NK-92 (cell line): Measurements from ENCODE around the gene KIFAP3.
"Not testable (repeated sequence)": the region's sequence is repeated elsewhere in the genome, so short reads cannot be mapped to it uniquely, and the experiment has no call there.

Experiments used
- DNase-seq: peaks from one replicate; lab custom pipeline; 2025; ENCODE audit not compliant: unreplicated experiment; lab: John Stamatoyannopoulos, UW

KIFAP3 gene

DNA sequence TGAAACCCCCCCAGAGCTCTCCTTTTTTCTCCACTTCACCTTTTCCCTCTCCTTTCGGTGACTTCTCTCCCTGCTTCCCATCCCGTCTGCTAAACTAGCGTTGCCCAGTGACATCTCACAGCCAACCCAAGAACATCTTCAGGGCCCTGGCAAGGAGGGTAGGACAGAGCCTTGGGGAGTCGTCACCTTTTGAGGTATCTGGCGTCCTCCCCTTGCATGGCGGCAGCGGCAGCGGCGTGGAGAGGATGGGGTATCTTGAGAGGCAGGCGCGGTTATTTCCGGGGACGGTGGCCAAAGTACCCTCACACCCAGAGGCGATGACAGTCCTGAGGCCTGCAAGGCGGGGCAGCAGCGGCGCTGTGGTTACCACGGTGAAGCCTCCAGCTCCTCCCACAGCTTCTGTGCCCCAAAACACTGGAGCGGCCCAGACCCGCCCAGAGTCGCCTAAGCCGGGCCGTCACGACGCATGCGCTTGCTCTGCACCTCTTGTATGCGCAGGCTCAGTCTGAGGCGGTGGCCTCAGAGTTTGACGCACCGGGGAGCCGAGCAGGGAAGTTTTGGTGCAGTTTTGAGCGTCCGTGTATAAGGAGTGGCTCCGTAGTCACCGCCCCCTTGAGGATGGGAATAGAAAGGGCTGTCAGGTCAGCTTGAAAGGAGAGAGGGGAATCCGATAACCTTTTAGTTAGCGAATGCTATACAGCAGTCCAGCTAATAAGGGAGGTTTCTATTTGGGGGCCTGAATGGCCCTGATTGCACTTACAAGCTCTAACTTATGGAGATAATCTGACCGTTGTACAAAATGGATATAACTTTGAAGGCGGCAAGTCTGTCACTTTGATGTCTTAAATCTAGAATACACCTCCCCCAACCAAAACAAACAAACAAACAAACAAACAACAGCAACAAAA, at the start of gene KIFAP3:
Gene KIFAP3, minus strand, starts transcription at position 446 of the 908 bp plus-strand sequence. Its CDS starts 228 bp downstream, at position 218.
- peak; percentile 83 for DNase-seq

DNA sequence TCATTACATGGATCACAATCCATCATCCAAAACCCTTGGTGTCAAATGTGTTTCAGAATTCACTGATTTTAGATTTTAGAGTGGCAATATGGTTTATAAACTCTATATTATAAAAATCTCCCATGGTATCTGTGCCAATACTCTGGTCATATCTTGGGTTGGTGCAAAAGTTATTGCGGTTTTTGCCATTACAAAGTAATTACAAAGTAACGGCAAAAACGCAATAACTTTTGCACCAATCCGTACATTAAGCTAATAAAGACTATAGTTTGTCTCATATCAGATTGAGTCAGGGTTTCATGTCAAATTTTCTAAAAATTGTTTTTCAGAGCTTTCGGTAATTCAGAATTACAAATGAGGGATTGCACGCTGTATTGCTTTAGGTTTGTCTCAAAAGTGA, 47.9 kb upstream of the KIFAP3 start:
- no peak for DNase-seq

DNA sequence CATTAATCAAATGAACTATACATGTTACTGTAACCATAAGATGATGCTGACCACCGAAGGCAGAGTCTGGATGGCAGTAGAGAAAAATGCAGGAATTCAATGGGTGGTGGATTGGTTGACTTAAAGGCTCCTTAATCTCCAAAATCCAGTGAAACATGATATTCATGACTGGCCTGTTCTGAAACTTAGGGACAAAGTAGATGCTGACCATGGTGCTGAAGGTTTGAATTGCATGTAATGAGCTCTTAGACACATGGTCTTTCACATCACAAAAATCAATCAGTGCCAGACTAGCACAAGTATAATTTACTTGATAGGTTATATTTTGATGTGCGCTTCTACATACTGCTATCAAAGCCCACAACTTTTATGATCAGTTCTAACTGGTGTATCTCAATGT, 40.4 kb upstream of the KIFAP3 start:
- DNase-seq, result no peak

GRCh38 chr1:170113140-170113539, 38.6 kb upstream of the KIFAP3 start:
- DNase-seq, result not testable (repeated sequence)

DNA sequence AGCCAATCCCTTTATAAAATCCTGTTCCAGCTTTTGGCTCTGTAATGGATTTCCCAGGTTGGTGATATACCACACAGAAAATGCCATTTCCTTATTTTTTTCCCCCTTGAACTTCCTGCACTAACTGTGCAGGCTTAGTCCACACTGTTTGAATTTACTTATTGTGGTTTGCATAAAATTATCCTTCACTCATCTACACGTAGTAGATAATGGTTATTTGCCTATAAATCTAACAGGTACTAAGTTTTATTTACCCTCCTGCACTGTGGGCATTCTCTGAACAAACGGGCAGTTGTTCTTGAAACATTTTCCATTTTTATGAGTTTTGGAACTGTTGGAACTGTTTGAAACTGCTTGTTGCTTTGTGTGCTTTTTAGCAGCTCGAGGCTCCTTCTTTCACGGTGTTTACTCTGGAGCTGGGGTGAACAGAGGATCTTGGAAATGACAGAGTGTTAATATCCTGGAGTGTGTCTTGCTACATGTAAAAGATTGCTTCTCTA, 23.0 kb upstream of the KIFAP3 start:
- DNase-seq, result no peak

DNA sequence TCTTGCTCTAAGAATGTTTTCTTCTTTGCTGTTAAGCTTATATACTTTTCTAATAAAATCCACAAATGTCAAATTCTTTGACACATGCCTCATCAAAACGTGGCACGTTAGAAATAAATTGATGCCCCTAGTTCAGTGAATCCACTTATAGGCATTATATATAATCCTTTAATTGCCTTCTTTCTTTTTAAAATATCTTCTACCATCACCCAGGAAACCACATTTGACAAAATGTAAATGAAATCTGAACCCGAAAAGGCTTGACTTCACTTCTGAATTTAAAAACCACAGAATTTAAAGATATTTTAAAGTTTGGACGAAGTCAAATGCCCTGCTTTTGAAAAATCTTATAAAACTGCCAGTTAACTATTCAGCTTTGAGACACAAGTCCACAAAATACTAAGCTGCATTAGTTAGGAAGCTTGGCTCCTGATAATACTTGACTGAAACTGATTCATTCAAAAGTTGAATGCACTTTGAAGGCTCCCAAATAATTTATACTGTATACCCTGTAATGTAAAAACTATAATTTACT, 22.4 kb upstream of the KIFAP3 start:
- no peak for DNase-seq

DNA sequence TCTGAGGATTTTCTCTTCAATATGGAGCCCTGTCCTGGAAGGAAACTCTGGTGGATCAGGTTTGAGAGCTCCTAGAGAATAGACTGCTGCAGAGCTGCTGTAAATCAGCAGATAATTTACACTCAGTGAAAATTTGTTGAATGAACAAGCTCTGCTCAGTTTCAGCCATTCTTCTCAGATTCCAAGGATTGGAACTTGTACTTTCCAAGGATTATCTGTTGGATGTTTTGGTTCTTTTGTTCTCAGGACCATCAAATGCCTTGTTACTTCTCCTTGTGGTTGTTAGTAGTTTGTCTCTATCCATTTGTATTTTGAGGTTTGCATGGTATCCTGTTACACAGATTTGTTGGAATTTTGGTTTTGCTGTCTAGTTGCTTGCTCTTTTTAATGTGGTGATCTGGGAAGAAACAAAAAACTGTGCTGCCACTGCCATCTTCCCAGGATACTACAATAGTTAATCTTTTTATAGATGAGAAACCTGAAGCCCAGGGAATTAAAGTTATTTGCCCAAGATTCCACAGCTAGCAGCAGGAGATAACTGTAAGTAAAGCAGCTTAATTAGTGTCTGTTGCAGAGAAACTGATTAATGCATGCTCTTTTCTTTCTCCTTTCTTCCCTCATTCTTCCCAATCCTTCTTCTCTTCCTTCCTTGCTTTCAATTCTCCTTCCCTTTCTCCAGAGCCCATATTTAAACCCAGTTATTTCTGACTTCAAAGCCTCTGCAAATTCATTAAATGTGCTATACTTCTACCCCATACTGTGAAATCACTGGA, 21.7 kb upstream of the KIFAP3 start:
- no peak for DNase-seq

DNA sequence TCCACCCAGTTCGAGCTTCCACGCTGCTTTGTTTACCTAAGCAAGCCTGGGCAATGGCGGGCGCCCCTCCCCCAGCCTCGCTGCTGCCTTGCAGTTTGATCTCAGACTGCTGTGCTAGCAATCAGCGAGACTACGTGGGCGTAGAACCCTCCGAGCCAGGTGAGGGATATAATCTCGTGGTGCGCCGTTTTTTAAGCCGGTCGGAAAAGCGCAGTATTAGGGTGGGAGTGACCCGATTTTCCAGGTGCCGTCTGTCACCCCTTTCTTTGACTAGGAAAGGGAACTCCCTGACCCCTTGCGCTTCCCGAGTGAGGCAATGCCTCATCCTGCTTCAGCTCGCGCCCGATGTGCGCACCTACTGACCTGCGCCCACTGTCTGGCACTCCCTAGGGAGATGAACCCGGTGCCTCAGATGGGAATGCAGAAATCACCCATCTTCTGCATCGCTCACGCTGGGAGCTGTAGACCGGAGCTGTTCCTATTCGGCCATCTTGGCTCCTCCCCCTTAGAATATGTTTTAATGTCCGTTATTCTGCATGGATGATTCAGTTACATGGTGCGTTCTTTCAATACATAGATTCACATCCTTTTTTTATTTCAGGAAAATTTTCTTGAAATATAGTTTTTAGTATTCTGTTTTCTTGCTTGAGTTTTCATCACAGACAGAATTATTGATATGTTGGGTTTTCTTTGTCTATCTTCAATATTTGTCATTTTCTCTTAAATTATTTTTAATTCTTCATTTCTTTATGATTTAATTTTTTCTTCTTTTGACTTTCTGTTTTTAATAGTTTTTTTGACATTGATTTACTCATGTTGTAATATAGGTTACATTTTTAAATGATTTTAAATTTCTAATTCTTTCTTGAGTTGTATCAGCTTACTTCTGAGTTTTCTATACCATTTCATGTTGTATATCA, 20.5 kb upstream of the KIFAP3 start:
- not testable (repeated sequence) for DNase-seq

GRCh38 chr1:170086399-170087032, 12.0 kb upstream of the KIFAP3 start:
- DNase-seq, result no peak

- DNase-seq, result no peak
Measured at GRCh38 chr1:170085091-170085490, 10.6 kb upstream of the KIFAP3 start.

DNA sequence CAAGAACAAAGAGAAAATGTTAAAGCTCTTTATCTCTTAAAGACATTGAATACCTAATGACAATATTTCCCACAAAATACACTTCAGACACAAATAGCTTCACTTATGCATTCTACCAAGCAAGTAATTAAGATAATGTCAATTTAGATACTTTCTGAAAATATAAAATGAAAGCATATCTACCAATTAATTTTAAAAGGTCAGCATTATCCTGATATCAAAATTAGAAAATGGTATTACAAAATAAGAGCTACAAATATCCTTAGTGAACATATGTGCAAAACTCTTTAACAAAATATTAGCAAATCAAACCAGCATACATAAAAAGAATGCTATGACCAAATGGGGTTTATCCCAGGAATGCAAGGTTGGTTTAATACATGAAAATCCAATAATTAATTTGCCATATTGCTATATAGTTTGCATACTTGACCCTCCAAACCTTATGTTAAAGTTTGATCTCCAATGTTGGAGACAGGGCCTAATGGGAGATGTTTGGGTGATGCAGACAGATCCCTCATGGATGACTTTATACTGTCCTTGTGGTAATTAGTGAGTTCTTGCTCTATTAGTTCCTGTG, 4.2 kb upstream of the KIFAP3 start:
- DNase-seq, result no peak

DNA sequence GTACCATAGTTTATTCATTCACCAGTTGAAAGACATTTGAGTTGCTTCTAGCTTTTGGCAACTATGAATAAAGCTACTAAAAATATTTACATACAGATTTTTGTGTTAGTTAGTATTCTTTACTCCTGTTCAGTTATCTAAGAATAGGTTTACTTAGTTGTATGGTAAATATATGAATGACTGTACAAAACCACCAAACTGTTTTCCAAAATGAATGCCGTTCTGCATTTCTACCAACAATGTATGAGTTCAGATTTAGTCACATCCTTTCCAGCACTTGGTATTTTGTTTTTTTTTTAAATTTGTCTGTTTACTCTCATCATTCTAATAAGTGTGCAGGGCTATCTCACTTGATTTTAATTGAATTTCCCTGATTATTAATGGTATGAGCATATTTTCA, 3.4 kb upstream of the KIFAP3 start:
- no peak for DNase-seq

DNA sequence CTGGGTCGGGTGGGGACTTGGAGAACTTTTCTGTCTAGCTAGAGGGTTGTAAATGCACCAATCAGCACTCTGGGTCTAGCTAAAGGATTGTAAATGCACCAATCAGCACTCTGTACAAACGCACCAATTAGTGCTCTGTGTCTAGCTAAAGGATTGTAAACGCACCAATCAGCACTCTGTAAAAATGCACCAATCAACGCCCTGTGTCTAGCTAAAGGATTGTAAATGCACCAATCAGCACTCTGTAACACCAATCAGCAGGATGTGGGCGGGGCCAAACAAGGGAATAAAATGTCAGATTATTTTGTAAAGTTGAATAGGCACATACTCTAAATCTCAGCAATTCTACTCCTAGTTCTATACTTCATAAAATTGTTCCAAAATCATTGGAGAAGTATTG, 2.5 kb upstream of the KIFAP3 start:
- DNase-seq, result not testable (repeated sequence)

GRCh38 chr1:170076199-170076598, 1.7 kb upstream of the KIFAP3 start:
- DNase-seq, result no peak

GRCh38 chr1:170075186-170075585, 691 bp upstream of the KIFAP3 start:
- no peak for DNase-seq

- DNase-seq, result no peak
Measured at GRCh38 chr1:170073893-170074249, 624 bp downstream of the KIFAP3 start.

DNA sequence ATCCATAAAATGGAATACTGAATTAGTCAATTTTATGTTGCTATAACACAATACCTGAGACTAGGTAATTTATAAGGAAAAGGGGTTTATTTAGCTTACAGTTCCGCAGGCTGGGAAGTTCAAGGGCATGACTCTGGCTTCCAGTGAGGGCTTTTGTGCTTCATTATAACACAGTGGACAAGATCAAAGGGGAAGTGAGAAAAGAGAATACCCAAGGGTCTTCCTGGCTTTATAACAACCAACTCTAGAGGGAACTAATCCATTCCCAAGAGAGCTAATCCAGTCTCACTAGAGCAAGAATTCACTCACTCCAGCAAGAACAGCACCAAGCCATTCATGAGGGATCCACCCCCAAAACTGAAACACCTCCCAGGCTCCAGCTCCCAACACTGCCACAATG, 3.1 kb downstream of the KIFAP3 start:
- DNase-seq, result no peak

DNA sequence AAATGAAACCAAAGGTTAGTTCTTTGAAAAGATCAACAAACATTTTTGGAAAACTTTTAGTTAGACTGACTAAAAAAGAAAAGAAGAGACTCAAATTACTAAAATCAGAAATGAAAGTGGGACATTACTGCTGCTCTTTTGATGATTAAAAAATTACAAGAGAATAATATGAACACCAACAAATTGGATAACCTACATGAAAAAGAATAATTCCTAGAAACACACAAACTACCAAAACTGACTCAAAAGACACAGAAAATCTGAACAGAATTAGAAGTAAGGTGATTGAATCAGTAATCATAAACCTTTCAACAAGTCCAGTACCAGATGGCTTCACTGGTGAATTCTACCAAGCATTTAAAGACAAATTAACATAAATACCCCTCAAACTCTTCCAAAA, 5.6 kb downstream of the KIFAP3 start:
- DNase-seq, result no peak

- DNase-seq, result no peak
Measured at GRCh38 chr1:170067253-170067819, 7.2 kb downstream of the KIFAP3 start.
